HuH-7 (cell line): ENCODE results near the gene CNTN5.
"Not testable (repeated sequence)": the region's sequence is repeated elsewhere in the genome, so short reads cannot be mapped to it uniquely, and the experiment has no call there.

Source experiments
- DNase-seq: peaks from one replicate; pipeline ENCODE4 v3.0.0; 2011; ENCODE audit warnings: low spot score

The CNTN5 gene

DNA sequence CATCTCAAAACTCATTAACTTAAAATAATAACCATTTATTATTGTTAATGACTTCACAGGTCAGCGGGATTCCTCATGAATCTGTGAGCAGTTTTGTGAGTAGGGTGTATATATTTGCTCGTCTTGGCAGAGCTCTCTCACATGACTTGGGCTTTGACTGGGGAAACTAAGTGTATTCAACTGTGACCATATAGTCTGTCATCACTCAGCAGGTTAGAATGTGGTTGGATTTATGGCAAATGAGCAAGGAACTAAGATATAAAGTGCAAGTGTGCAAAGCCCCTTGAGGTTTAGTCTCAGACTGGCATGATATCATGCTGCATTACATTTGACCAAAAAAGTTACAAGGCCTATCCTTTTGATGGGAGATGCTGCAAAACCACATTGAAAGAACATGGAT lies 254.8 kb downstream of the CNTN5 start:
- no peak for DNase-seq

- no peak for DNase-seq
Measured at GRCh38 chr11:99277281-99277680, 256.5 kb downstream of the CNTN5 start.

DNA sequence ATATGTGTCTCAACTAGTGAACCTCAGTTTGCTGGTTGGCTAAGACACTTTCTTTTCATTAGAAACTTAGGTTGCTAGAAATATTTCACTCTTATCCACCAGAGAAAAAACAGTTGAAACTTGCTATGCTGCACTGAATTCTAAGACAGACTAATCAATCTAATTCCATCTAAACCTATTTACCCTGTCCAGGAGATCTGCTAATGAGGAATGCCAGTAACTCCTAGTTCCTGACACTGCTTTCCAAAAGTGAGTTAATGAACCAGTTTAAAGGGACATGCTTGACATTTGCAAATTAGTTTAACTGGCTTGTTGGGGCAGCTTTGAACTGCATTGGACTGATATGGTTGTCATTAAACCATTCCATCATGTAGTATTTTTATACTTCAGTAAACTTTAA lies 258.5 kb downstream of the CNTN5 start:
- no peak for DNase-seq

- DNase-seq, result no peak
Measured at GRCh38 chr11:99281331-99281730, 260.6 kb downstream of the CNTN5 start.

- not testable (repeated sequence) for DNase-seq
Measured at GRCh38 chr11:99297925-99298324, 277.2 kb downstream of the CNTN5 start.

- no peak for DNase-seq
Measured at GRCh38 chr11:99307510-99308088, 286.9 kb downstream of the CNTN5 start.

DNA sequence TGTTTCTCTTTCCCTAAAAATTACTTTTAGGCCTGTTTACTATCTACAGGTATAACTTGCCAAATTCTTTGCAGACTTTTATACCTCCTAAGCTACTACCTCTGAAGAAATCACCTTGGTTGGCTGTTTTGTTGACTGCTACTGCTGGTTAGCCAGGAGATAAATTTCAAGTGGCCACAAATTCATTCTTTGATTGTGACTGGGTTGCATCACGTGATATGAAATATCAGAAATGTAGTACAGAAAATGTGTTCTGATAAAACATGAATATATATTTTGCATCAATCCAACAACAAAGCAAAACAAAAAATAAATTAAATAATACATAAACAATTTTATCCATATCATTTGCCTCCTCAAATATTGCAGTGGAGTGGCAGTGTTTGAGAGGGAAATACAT lies 291.1 kb downstream of the CNTN5 start:
- no peak for DNase-seq

GRCh38 chr11:99316776-99317520 lies 296.2 kb downstream of the CNTN5 start:
- no peak for DNase-seq

GRCh38 chr11:99320769-99321290 lies 300.1 kb downstream of the CNTN5 start:
- DNase-seq, result no peak

DNA sequence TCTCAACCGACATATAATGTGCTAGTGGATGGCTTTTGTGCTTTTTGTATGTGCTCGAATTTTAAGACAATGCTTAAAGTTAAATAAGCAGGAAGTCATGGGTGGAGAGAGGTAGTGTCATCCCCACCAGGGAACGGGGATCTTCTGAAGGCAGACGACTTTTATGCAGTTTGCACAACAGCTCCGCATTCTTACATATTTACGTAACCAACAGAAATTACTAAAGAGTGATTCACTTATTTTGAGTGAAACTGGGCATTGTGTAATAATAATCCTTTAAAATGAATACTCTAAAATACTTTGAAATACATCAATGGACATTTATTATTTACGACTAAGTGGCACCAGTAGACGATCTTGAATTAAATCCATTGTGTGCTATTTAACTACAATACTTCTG lies 305.1 kb downstream of the CNTN5 start:
- no peak for DNase-seq

DNA sequence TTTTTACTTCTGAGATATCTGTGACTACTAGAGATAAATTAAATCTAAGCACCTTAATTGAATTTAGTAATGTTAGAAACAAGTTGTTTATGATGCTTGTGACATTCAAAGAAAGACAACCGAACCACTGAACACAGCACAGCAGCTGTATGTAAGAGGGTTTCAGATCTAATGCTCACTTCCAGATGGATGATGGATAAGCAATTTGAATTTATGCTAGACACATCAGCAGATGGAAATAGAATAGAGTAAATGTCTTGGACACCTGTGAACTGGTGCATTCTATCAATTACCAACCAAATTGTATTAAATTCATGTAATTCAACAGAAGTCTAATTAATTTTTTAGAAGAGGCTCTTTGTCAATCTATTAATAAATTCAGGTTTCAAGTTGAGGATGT lies 306.3 kb downstream of the CNTN5 start:
- DNase-seq, result no peak

DNA sequence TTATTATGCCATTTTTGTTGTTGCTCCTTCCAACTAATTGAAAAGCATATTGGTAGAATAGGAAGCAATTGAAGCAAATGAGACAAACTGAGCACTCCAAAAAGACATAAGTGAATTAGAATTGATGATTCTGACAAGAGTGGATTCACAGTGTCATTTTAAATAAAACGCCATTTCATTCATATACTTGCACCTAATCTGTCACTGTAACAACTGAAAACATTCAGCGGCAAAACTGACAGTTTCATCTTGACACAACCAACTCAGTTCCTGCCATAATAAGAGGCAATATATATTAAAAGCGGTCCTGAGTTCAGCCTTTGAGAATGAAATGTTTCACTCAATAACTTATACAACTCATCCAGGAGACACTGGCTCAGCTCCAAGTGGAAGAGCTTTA lies 306.8 kb downstream of the CNTN5 start:
- DNase-seq, result no peak

GRCh38 chr11:99333621-99334020 lies 312.9 kb downstream of the CNTN5 start:
- DNase-seq, result no peak

GRCh38 chr11:99343117-99343516 lies 322.4 kb downstream of the CNTN5 start:
- DNase-seq, result no peak

- DNase-seq, result no peak
Measured at GRCh38 chr11:99349151-99349673, 328.5 kb downstream of the CNTN5 start.

GRCh38 chr11:99351624-99352023 lies 330.9 kb downstream of the CNTN5 start:
- no peak for DNase-seq

DNA sequence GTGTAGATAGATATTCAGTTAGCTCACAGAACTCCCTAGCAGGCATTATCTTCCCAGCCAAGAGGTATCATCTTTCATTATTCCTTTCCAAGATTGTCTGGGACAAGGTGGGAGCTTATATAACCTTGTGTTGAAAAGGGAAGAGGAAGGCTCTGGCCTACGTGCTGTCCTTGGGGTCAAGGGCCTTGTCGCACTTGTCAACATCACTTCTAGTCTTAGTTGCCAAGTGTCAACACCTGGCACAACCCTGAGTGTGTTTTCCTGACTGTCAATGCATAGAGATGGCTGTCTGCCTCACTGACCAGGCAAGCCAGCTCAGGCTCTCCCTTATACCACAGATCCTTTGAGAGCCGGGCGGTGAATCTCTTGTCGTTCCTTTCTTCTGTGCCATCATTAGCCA lies 331.9 kb downstream of the CNTN5 start:
- no peak for DNase-seq

DNA sequence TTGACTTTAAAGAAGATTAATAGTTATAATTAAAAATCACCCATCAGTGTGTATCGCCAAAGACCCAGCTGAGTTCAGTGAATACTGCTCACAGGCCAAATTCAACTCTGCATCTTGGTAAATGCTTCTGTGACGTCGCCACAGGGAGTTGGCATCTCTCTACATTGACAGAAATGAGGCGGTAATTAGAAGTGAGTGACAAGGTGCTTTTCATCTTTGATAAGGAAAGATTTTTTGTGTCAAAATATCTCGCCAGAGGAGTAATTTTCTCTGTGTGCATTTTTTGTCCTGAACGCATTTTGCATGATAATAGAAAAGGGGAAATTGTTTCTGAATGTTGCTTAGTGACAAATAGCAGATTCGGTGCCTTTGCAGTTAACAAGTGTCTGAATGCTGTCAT lies 345.8 kb downstream of the CNTN5 start:
- DNase-seq, result no peak

GRCh38 chr11:99368583-99368982 lies 347.8 kb downstream of the CNTN5 start:
- no peak for DNase-seq

DNA sequence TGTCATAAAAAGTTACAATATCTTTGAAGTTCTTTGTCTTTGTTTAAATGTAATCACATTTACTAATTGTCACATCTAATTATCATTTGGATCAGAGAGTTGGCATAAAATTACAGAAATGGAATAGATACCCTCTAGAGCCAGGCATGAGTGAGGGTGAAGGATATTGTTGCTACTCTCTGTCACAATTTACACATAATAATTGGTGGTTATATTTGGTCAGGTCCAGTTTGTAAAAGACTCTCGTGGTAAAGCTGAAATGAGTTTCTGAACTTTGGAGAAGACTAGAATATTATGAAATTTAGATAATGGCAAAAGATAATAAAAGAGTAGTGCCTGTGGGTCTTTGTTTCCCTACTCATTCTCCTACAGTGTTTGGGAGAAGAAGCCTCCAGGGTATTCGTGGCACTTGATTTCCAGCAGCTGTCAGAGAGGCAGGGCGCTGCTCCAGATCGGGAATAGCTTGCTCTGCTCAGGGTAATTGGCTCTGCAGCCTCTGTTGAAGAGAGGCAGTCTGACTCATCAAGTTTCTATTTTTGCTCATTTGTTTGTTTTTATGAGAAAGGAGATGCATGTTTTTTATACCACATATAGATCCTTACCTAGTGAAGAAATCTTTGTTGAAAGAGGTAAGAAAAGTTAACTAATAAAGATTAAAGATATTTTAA lies 349.9 kb downstream of the CNTN5 start:
- no peak for DNase-seq

- no peak for DNase-seq
Measured at GRCh38 chr11:99371257-99371656, 350.5 kb downstream of the CNTN5 start.

DNA sequence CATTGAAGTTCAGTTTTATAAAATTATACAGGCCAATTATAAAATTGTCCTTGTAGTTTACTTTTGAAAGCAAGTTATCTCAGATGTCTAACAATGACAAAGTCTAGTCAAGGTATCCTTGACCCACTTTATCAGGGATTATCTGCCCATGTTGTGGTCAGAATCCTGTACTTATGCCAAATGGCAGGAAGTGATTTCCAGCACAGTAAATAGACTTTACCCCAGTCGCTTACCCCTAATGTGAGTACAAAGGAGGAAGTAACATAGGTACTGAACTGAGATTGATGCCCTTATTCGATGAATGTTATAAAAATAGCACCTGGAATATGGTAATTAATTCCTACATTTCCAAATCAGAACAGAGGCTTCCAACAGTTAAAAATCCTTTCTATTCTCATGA lies 355.7 kb downstream of the CNTN5 start:
- DNase-seq, result no peak

- no peak for DNase-seq
Measured at GRCh38 chr11:99383648-99384245, 363.0 kb downstream of the CNTN5 start.
